ENCODE data around the gene FOXJ3. TPM values are rescaled to one million over a fixed set of nuclear protein-coding genes. Genes with fewer than 3 reads are reported as not detected.

FOXJ3 gene
- total and polyA plus RNA-seq, 2 donors (not counting 1 experiment from before 2014, with no cell fraction given): 15.4 to 76.4 TPM

DNA sequence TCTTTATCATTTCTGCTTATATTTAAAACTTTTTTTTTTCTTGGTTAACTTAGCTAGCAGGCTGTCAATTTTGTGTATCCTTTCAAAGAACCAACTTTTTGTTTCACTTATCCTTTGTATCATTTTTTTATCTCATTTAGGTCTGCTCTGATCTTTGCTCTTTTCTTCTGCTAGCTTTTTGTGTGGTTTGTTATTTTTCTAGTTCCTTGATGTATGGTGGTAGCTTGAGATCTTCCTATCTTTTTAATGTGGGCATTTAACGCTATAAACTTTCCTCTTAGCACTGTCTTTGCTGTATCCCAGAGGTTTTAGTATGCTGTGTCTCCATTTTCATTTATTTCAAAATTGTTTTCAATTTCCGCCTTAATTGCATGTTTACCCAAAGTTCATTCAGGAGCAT, 36.5 kb downstream of the FOXJ3 start:
- Histone ChIP-seq H3K4me1 (ENCODE audit: control insufficient read depth in 2 of 2, insufficient read depth in 2 of 2, low read length in 2 of 2) (no peaks in the 10 kb centered on the region), H3K79me2 (ENCODE audit: control insufficient read depth, insufficient read depth, low read length) (peaks cover 56% of the 10 kb centered on the region), H3K27ac (ENCODE audit: low read length in 2 of 2) (no peak overlapping the region), H3K9ac (ENCODE audit: low read length) (no peak overlapping the region), H3K9me3 (ENCODE audit: control extremely low read depth in 1 of 3, control insufficient read depth in 2 of 3, insufficient read depth in 1 of 3, low read length in 2 of 3) (peaks cover 2 to 22% (median 14%) of the 10 kb centered on the region in 3 donors), H3K36me3 (replicated peaks in 1 of 2; ENCODE audit: control extremely low read depth in 1 of 2, control insufficient read depth in 1 of 2, extremely low read depth in 1 of 2, insufficient read depth in 2 of 2, low read length in 1 of 2) (peaks cover 0 to 11% of the 10 kb centered on the region in 2 experiments), H3K4me2 (replicated peaks; ENCODE audit: low read depth, low read length, poor library complexity, severe bottlenecking) (no peak overlapping the region), H4K20me1 (ENCODE audit: control insufficient read depth, insufficient read depth, low read length, poor library complexity, severe bottlenecking) (peaks cover 28% of the 10 kb centered on the region), H2AFZ (ENCODE audit: insufficient read depth, low read depth, low read length, poor library complexity, severe bottlenecking) (no peak overlapping the region), H3K27me3 (replicated peaks in 1 of 4; ENCODE audit: control extremely low read depth in 1 of 4, control insufficient read depth in 3 of 4, insufficient read depth in 4 of 4, low read length in 3 of 4) (no peaks in the 10 kb centered on the region), H3K4me3 (ENCODE audit: control extremely low read depth in 1 of 5, extremely low read depth in 1 of 5, insufficient read depth in 1 of 5, low read depth in 2 of 5, low read length in 4 of 5) (no peak overlapping the region)
- no CpG with 5 or more reads among the region's 2 CpGs for WGBS (ENCODE audit: insufficient coverage)
- ATAC-seq (ENCODE audit: low read depth): no peak
- Mint-ChIP-seq H3K4me3 (no peak overlapping the region), H3K9me3 (ENCODE audit: insufficient read depth) (peaks cover 6% of the 10 kb centered on the region), H3K27me3 (no peaks in the 10 kb centered on the region), H3K27ac (no peak overlapping the region), H3K4me1 (peaks cover 8% of the 10 kb centered on the region)
- intact Hi-C loops (cut with micrococcal nuclease): no loop called here
- POLR2A ChIA-PET: no interaction called here
- no peak for DNase-seq
- TF ChIP-seq EZH2 (IDR thresholded peaks at IDR 0.05; ENCODE audit: borderline replicate concordance, insufficient read depth, low read depth, low read length, poor library complexity, severe bottlenecking) (no peak), CTCF (IDR thresholded peaks at IDR 0.05) (no peak)
- CTCF ChIA-PET: no interaction called here

DNA sequence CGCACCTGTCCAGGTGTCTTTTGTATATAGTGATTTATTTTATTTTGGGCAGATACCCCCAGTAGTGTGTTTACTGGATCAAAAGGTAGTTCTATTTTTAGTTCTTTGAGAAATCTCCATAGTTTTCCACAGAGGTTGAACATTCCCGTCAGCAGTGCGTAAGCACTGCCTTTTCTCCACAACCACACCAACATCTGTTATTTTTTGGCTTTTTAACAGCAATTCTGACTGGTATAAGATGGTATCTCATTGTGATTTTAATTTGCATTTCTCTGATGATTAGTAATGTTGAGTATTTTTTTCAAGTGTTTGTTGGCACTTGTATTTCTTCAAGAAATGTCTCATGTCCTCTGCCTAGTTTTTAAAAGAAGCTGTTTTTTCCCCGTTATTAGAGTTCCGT, 39.2 kb downstream of the FOXJ3 start:
- no peak for TF ChIP-seq CTCF (IDR thresholded peaks at IDR 0.05)
- TF ChIP-seq EZH2 (IDR thresholded peaks at IDR 0.05; ENCODE audit: borderline replicate concordance, insufficient read depth, low read depth, low read length, poor library complexity, severe bottlenecking): no peak
- Mint-ChIP-seq H3K4me1 (peaks cover 13% of the 10 kb centered on the region), H3K9me3 (ENCODE audit: insufficient read depth) (peaks cover 2% of the 10 kb centered on the region)

More for the DNA sequence above, 39.2 kb downstream of the FOXJ3 start:
- CTCF ChIA-PET: no interaction called here
- Histone ChIP-seq H3K4me3 (ENCODE audit: control extremely low read depth in 1 of 5, extremely low read depth in 1 of 5, insufficient read depth in 1 of 5, low read depth in 2 of 5, low read length in 4 of 5) (no peak overlapping the region), H3K27me3 (replicated peaks in 1 of 4; ENCODE audit: control extremely low read depth in 1 of 4, control insufficient read depth in 3 of 4, insufficient read depth in 4 of 4, low read length in 3 of 4) (no peaks in the 10 kb centered on the region), H3K9me3 (ENCODE audit: control extremely low read depth in 1 of 3, control insufficient read depth in 2 of 3, insufficient read depth in 1 of 3, low read length in 2 of 3) (peaks cover 0 to 9% (median 2%) of the 10 kb centered on the region in 3 donors), H4K20me1 (ENCODE audit: control insufficient read depth, insufficient read depth, low read length, poor library complexity, severe bottlenecking) (peaks cover 19% of the 10 kb centered on the region), H3K4me1 (ENCODE audit: control insufficient read depth in 2 of 2, insufficient read depth in 2 of 2, low read length in 2 of 2) (no peaks in the 10 kb centered on the region), H3K27ac (ENCODE audit: low read length in 2 of 2) (no peak overlapping the region), H2AFZ (ENCODE audit: insufficient read depth, low read depth, low read length, poor library complexity, severe bottlenecking) (no peak overlapping the region), H3K4me2 (replicated peaks; ENCODE audit: low read depth, low read length, poor library complexity, severe bottlenecking) (no peak overlapping the region), H3K36me3 (replicated peaks in 1 of 2; ENCODE audit: control extremely low read depth in 1 of 2, control insufficient read depth in 1 of 2, extremely low read depth in 1 of 2, insufficient read depth in 2 of 2, low read length in 1 of 2) (peaks cover 0 to 5% of the 10 kb centered on the region in 2 experiments), H3K79me2 (ENCODE audit: control insufficient read depth, insufficient read depth, low read length) (peaks cover 52% of the 10 kb centered on the region), H3K9ac (ENCODE audit: low read length) (no peak overlapping the region)
- 100% methylated on average over 1 of the region's 5 CpGs for WGBS (ENCODE audit: insufficient coverage)
- DNase-seq (no peak), ATAC-seq (ENCODE audit: low read depth) (no peak)
- POLR2A ChIA-PET: no interaction called here
- Mint-ChIP-seq H3K27me3 (no peaks in the 10 kb centered on the region), H3K27ac (no peak overlapping the region), H3K4me3 (no peak overlapping the region)
- intact Hi-C loops (cut with micrococcal nuclease): no loop called here
